H1 (cell line): ENCODE data around the gene SMC2. TPM values are rescaled to one million over a fixed set of nuclear protein-coding genes. Genes with fewer than 3 reads are reported as not detected.
A peak's percentile ranks its signal among the peaks of the same experiment; 100 is the strongest.

Source experiments
- CTCF ChIA-PET: fragments of 300-600 bp; sonication (Branson Sonifier 250); formaldehyde crosslinking; loops from one replicate; lab custom pipeline; 2021; ENCODE audit not compliant: partially characterized antibody; lab: Charles Lee
- POLR2A ChIA-PET: fragments of 300-600 bp; sonication (Branson Sonifier 250); formaldehyde crosslinking; loops from one replicate; lab custom pipeline; 2021; ENCODE audit warnings: inconsistent platforms; ENCODE audit not compliant: partially characterized antibody; lab: Charles Lee
- DNase-seq, 2 experiments: peaks; one replicate each; pipeline versions ENCODE4 v3.0.0 to v3.0.0-alpha.2; 2010 to 2022; ENCODE audit warnings: low spot score in 2 of 2, low read depth in 1 of 2, mixed read lengths in 1 of 2
- FAIRE-seq: peaks from 2 replicates; lab custom pipeline; 2011; peaks lifted over from hg19 to GRCh38; lab: Jason Lieb, UNC
- H2AFZ ChIP-seq: 2 replicates; pipeline ENCODE4 v1.8.1; 2012; ENCODE audit warnings: low read length, inconsistent platforms
- H2AK5ac ChIP-seq: 2 replicates; pipeline ENCODE4 v1.6.1; 2013; ENCODE audit warnings: low read depth, low read length
- H2BK120ac ChIP-seq: replicated peaks from 2 replicates; pipeline ENCODE3; 2013; ENCODE audit warnings: low read depth, low read length, inconsistent platforms
- H2BK12ac ChIP-seq: 2 replicates; pipeline ENCODE4 v1.6.1; 2013; ENCODE audit warnings: low read depth, low read length
- H2BK15ac ChIP-seq: 2 replicates; pipeline ENCODE4 v1.6.1; 2013; ENCODE audit warnings: low read length
- H2BK20ac ChIP-seq: 2 replicates; pipeline ENCODE4 v1.6.1; 2013; ENCODE audit warnings: low read length
- H2BK5ac ChIP-seq: 2 replicates; pipeline ENCODE4 v1.6.1; 2013; ENCODE audit warnings: low read depth, low read length
- H3K14ac ChIP-seq: 2 replicates; pipeline ENCODE4 v1.6.1; 2013; ENCODE audit warnings: inconsistent platforms; ENCODE audit not compliant: insufficient read length
- H3K18ac ChIP-seq: 2 replicates; pipeline ENCODE4 v1.6.1; 2013; ENCODE audit warnings: low read length; ENCODE audit errors: extremely low read depth
- H3K23ac ChIP-seq: 2 replicates; pipeline ENCODE4 v1.6.1; 2013; ENCODE audit warnings: inconsistent platforms; ENCODE audit not compliant: insufficient read length
- H3K23me2 ChIP-seq: 2 replicates; pipeline ENCODE4 v1.6.1; 2013; ENCODE audit warnings: low read depth, low read length
- H3K27ac ChIP-seq: 2 replicates; pipeline ENCODE4 v1.6.1; 2011; ENCODE audit warnings: low read depth, low read length, inconsistent platforms
- H3K27me3 ChIP-seq, 4 experiments: replicated peaks in 1 of 4; 1 replicate in 1 of 4; 2 replicates in 3 of 4; pipeline versions ENCODE4 v1.6.1 to v1.8.1; 2011 to 2013; ENCODE audit warnings: low read length in 3 of 4, mild to moderate bottlenecking in 3 of 4, inconsistent platforms in 2 of 4, mixed read lengths in 2 of 4, moderate library complexity in 1 of 4; ENCODE audit not compliant: control insufficient read depth in 3 of 4, insufficient read depth in 3 of 4; ENCODE audit errors: extremely low read depth in 1 of 4
- H3K36me3 ChIP-seq, 4 experiments: 2 replicates each; pipeline versions ENCODE4 v1.6.1 to v1.8.1; 2011 to 2013; ENCODE audit warnings: mild to moderate bottlenecking in 4 of 4, low read length in 3 of 4, moderate library complexity in 2 of 4, control low read depth in 1 of 4, inconsistent platforms in 1 of 4; ENCODE audit not compliant: insufficient read depth in 4 of 4, control insufficient read depth in 2 of 4
- H3K4ac ChIP-seq: replicated peaks from 2 replicates; pipeline ENCODE3; 2013; ENCODE audit warnings: low read length, low read depth, mixed read lengths, inconsistent platforms; ENCODE audit not compliant: insufficient read length
- H3K4me1 ChIP-seq, 4 experiments: replicated peaks in 1 of 4; 1 replicate in 1 of 4; 2 replicates in 3 of 4; pipeline versions ENCODE4 v1.6.1 to v1.8.1; 2011 to 2013; ENCODE audit warnings: low read length in 3 of 4, inconsistent platforms in 2 of 4, mixed read lengths in 1 of 4; ENCODE audit not compliant: insufficient read depth in 4 of 4, control insufficient read depth in 3 of 4
- H3K4me2 ChIP-seq, 2 experiments: 2 replicates each; pipeline versions ENCODE4 v1.6.1 to v1.8.1; 2011 to 2013; ENCODE audit warnings: low read depth in 2 of 2, low read length in 2 of 2, control low read depth in 1 of 2, inconsistent platforms in 1 of 2, mild to moderate bottlenecking in 1 of 2; ENCODE audit not compliant: insufficient read depth in 1 of 2
- H3K4me3 ChIP-seq, 4 experiments: fragments of 200-600, 300-600 bp in 1 of 4; sonication (generic), shearing (Covaris generic), sonication (Bioruptor Twin) in 1 of 4; 2 replicates each; pipeline versions ENCODE4 v1.5.1 to v1.8.1; 2011 to 2016; ENCODE audit warnings: low read length in 4 of 4, low read depth in 3 of 4, control low read depth in 2 of 4, inconsistent platforms in 2 of 4, mild to moderate bottlenecking in 2 of 4, mixed read lengths in 1 of 4, moderate library complexity in 1 of 4; ENCODE audit not compliant: insufficient read depth in 2 of 4; ENCODE audit errors: extremely low read depth in 1 of 4
- H3K56ac ChIP-seq: replicated peaks from 2 replicates; pipeline ENCODE3; 2013; ENCODE audit warnings: low read depth, mild to moderate bottlenecking, mixed read lengths, low read length, inconsistent platforms; ENCODE audit not compliant: insufficient read length
- H3K79me1 ChIP-seq: 2 replicates; pipeline ENCODE4 v1.6.1; 2013; ENCODE audit warnings: low read depth, low read length, control low read depth
- H3K79me2 ChIP-seq, 2 experiments: 2 replicates each; pipeline versions ENCODE4 v1.6.1 to v1.8.1; 2012 to 2013; ENCODE audit warnings: low read length in 2 of 2, mild to moderate bottlenecking in 2 of 2, inconsistent platforms in 1 of 2; ENCODE audit not compliant: insufficient read depth in 2 of 2, control insufficient read depth in 1 of 2
- H3K9ac ChIP-seq, 4 experiments: replicated peaks in 1 of 4; 1 replicate in 1 of 4; 2 replicates in 3 of 4; pipeline versions ENCODE4 v1.6.1 to v1.8.1; 2011 to 2013; ENCODE audit warnings: low read depth in 3 of 4, low read length in 3 of 4, control low read depth in 2 of 4, mild to moderate bottlenecking in 2 of 4, moderate library complexity in 2 of 4, inconsistent platforms in 1 of 4; ENCODE audit errors: extremely low read depth in 1 of 4
- H3K9me3 ChIP-seq, 2 experiments: 2 replicates each; pipeline versions ENCODE4 v1.6.1 to v1.8.1; 2012 to 2013; ENCODE audit warnings: mild to moderate bottlenecking in 2 of 2, moderate library complexity in 2 of 2, control low read depth in 1 of 2, inconsistent platforms in 1 of 2, low read depth in 1 of 2, low read length in 1 of 2, mixed read lengths in 1 of 2; ENCODE audit not compliant: insufficient read depth in 2 of 2
- H4K20me1 ChIP-seq, 2 experiments: replicated peaks in 1 of 2; 2 replicates each; pipeline versions ENCODE3 to v1.8.1; 2011 to 2013; ENCODE audit warnings: inconsistent platforms in 2 of 2, low read length in 2 of 2, mild to moderate bottlenecking in 1 of 2; ENCODE audit not compliant: insufficient read depth in 2 of 2, control insufficient read depth in 1 of 2
- H4K5ac ChIP-seq: 2 replicates; pipeline ENCODE4 v1.6.1; 2013; ENCODE audit warnings: low read length, low read depth, mixed read lengths, inconsistent platforms; ENCODE audit not compliant: insufficient read length
- H4K8ac ChIP-seq: 2 replicates; pipeline ENCODE4 v1.8.0; 2013; ENCODE audit warnings: mild to moderate bottlenecking, moderate library complexity, low read length, inconsistent platforms; ENCODE audit not compliant: insufficient read depth; ENCODE audit errors: extremely low read depth
- H4K91ac ChIP-seq: replicated peaks from 2 replicates; pipeline ENCODE3; 2013; ENCODE audit warnings: low read length, mixed read lengths, inconsistent platforms; ENCODE audit not compliant: insufficient read length
- CHD1 ChIP-seq: IDR thresholded peaks from 2 replicates; pipeline ENCODE4 v1.6.1; 2012; ENCODE audit warnings: low read depth, low read length, improper control_type of control experiment
- SAP30 ChIP-seq: fragments of 300-600 bp; sonication (generic); IDR thresholded peaks from 2 replicates; pipeline ENCODE4 v1.7.1; 2012; ENCODE audit warnings: low read length, moderate library complexity, mild to moderate bottlenecking, inconsistent platforms; ENCODE audit not compliant: insufficient read depth, insufficient replicate concordance
- WGBS, 2 experiments: shearing (Covaris generic) in 1 of 2; methylation state at CpG; one replicate each; pipeline versions ENCODE4 v1.1.6 to v1.1.7; 2013 to 2015; ENCODE audit warnings: low lambda C conversion rate in 2 of 2, mixed read lengths in 2 of 2, inconsistent platforms in 1 of 2, low coverage in 1 of 2, missing lambda C conversion rate in 1 of 2; ENCODE audit not compliant: insufficient replicate concordance in 2 of 2, insufficient coverage in 1 of 2, insufficient read length in 1 of 2; ENCODE audit errors: extremely low coverage in 1 of 2, missing lambda C conversion rate in 1 of 2; 5-methylcytosine and 5-hydroxymethylcytosine counted together
- polyA plus RNA-seq, 7 experiments: library from polyadenylated mRNA; depleted of rRNA in 3 of 7; stranded (reverse) in 5 of 7; unstranded in 2 of 7; fragments of >200 nt in 5 of 7; fragments of 200-250 nt in 2 of 7; gene quantifications; 1 replicate in 5 of 7; 2 replicates in 1 of 7; 4 replicates in 1 of 7; pipeline versions ENCODE4 v1.2.1 to v1.2.3, GENCODE V29; 2011 to 2013; ENCODE audit warnings: missing spikeins in 2 of 7, mixed read lengths in 2 of 7
- total RNA-seq: library from RNA; stranded (reverse); fragmentation: NEBNext Ultra II Directional; extraction: Animal tissue kit (Norgen Biotek cat#: 25700); gene quantifications from 2 replicates; pipeline ENCODE4 v1.2.1, GENCODE V29; 2021

The SMC2 gene
- total and polyA plus RNA-seq, 2 of the 8 experiments (the other 6 are each of a cell fraction or from before 2014, with no cell fraction given), result 7.5 to 39.8 TPM

- Histone ChIP-seq H3K36me3 (no peaks in the 10 kb centered on the region; a peak in 1 of 8 replicates), H2BK12ac (peak overlapping the region; percentile 63; the same call in 1 of the 2 replicates), H3K56ac (no peak overlapping the region), H2AK5ac (no peak overlapping the region), H2BK15ac (no peak overlapping the region), H3K9ac (peak overlapping the region; percentile 61 to 97 (median 94)), H3K4me1 (peaks cover 0 to 8% (median 2%) of the 10 kb centered on the region in 4 experiments; a peak in 3 of 7 replicates), H3K18ac (0 out of 2 replicates have a peak overlapping the region, but pooled peaks have one; percentile 53), H3K4me3 (peak overlapping the region; percentile 84 to 98 (median 86)), H3K23ac (no peak overlapping the region), H2BK5ac (peak overlapping the region; percentile 96), H3K23me2 (peaks cover 8% of the 10 kb centered on the region; the same call in 1 of the 2 replicates), H3K79me1 (0 out of 2 replicates have a peak, but pooled peaks cover 3% of the 10 kb centered on the region), H4K20me1 (no peaks in the 10 kb centered on the region), H3K4ac (no peak overlapping the region), H3K27me3 (no peaks in the 10 kb centered on the region), H3K4me2 (peak overlapping the region; percentile 74 to 85), H2AFZ (peak overlapping the region; percentile 95; the same call in 1 of the 2 replicates), H3K14ac (no peak overlapping the region), H4K5ac (no peak overlapping the region), H3K79me2 (peaks cover 0 to 50% of the 10 kb centered on the region in 2 experiments; a peak in 3 of 4 replicates), H3K27ac (no peak overlapping the region), H2BK20ac (no peak overlapping the region), H4K91ac (peak overlapping the region; percentile 12), H3K9me3 (no peaks in the 10 kb centered on the region), H2BK120ac (no peak overlapping the region), H4K8ac (no peak overlapping the region; the same call in 1 of the 2 replicates)
- POLR2A ChIA-PET, result interaction anchor here (0.6 to 2.6 kb wide), 8 partner anchors 9 to 1181 kb away, joined by 3 to 15 read pairs (median 3); no protein-coding TSS in a partner anchor
- DNase-seq (no peak), FAIRE-seq (no peak)
- 2% methylated on average over 11 of the region's 18 CpGs; no CpG with 5 or more reads in 1 of the 2 experiments for WGBS, 2 experiments
- CTCF ChIA-PET, result no interaction called here
- TF ChIP-seq SAP30 (peak; percentile 23), CHD1 (no peak)
Measured at GRCh38 chr9:104094534-104095015, 466 bp downstream of the SMC2 start.
